A549 (cell line): Measurements from ENCODE around the gene ITGAV.

Experiments used
- ESRRA ChIP-seq: fragments of 150-350 bp; IDR thresholded peaks from 2 replicates; pipeline ENCODE4 v1.6.1; 2014; ENCODE audit warnings: mild to moderate bottlenecking, low read length, borderline replicate concordance
- GATA3 ChIP-seq: IDR thresholded peaks from 2 replicates; pipeline ENCODE4 v1.6.1; 2012; ENCODE audit warnings: borderline replicate concordance
- JUN ChIP-seq, 2 experiments: fragments of >200 bp; sonication (Bioruptor Twin); formaldehyde crosslinking; IDR thresholded peaks; 2 replicates in 1 of 2; 3 replicates in 1 of 2; pipeline ENCODE4 v1.6.1; 2016 to 2017
- KDM1A ChIP-seq: fragments of 200-600 bp; sonication (generic); IDR thresholded peaks from 2 replicates; pipeline ENCODE4 v1.6.1; 2016; ENCODE audit warnings: low read depth, mild to moderate bottlenecking
- RCOR1 ChIP-seq: fragments of 150-350 bp; IDR thresholded peaks from 2 replicates; pipeline ENCODE4 v1.6.1; 2014; ENCODE audit warnings: antibody characterized with exemption, low read length, low read depth
- ZNF302 ChIP-seq: fragments of 250-450 bp; sonication (Bioruptor Pico); IDR thresholded peaks from 2 replicates; pipeline ENCODE4 v1.9.0; 2021; ENCODE audit warnings: inconsistent platforms, mild to moderate bottlenecking, moderate library complexity
- TF ChIP-seq, protein P1 (sequence below): fragments of >200 bp; sonication (Bioruptor Twin); formaldehyde crosslinking; IDR thresholded peaks from 3 replicates; pipeline ENCODE4 v1.5.1; 2016
- TF ChIP-seq, protein P2 (sequence below): fragments of 450-650 bp; IDR thresholded peaks from 2 replicates; pipeline ENCODE4 v1.6.1; 2014; ENCODE audit warnings: antibody characterized with exemption

DNA sequence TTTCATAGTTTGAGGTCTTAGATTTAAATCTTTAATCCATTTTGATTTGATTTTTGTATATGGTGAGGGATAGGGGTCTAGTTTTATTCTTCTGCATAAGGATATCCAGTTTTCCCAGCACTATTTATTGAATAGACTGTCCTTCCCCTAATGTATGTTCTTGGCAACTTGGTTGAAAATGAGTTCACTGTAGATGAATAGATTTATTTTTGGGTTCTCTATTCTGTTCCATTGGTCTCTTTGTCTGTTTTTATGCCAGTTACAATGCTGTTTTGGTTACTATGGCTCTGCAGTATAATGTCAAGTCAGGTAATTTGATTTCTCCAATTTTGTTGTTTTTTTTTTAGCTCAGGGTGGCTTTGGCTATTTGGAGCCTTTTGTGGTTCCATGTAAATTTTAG lies 109.9 kb downstream of the ITGAV start:
- TF ChIP-seq GATA3 (no peak), ZNF302 (CRISPR knock-in tag) (no peak), KDM1A (no peak), ESRRA (no peak), RCOR1 (no peak), JUN (IDR thresholded peaks at IDR 0.05) (no peak)
- TF ChIP-seq, protein P1, sequence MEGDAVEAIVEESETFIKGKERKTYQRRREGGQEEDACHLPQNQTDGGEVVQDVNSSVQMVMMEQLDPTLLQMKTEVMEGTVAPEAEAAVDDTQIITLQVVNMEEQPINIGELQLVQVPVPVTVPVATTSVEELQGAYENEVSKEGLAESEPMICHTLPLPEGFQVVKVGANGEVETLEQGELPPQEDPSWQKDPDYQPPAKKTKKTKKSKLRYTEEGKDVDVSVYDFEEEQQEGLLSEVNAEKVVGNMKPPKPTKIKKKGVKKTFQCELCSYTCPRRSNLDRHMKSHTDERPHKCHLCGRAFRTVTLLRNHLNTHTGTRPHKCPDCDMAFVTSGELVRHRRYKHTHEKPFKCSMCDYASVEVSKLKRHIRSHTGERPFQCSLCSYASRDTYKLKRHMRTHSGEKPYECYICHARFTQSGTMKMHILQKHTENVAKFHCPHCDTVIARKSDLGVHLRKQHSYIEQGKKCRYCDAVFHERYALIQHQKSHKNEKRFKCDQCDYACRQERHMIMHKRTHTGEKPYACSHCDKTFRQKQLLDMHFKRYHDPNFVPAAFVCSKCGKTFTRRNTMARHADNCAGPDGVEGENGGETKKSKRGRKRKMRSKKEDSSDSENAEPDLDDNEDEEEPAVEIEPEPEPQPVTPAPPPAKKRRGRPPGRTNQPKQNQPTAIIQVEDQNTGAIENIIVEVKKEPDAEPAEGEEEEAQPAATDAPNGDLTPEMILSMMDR: no peak
- TF ChIP-seq, protein P2, sequence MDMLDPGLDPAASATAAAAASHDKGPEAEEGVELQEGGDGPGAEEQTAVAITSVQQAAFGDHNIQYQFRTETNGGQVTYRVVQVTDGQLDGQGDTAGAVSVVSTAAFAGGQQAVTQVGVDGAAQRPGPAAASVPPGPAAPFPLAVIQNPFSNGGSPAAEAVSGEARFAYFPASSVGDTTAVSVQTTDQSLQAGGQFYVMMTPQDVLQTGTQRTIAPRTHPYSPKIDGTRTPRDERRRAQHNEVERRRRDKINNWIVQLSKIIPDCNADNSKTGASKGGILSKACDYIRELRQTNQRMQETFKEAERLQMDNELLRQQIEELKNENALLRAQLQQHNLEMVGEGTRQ: no peak
